ENCODE measurements around the gene SGSH. TPM values are rescaled to one million over a fixed set of nuclear protein-coding genes. Genes with fewer than 3 reads are reported as not detected.
A peak's percentile ranks its signal among the peaks of the same experiment; 100 is the strongest.
"Not testable (repeated sequence)": the region's sequence is repeated elsewhere in the genome, so short reads cannot be mapped to it uniquely, and the experiment has no call there.

The SGSH gene
- polyA plus RNA-seq, 1 experiment = 44.4 TPM

GRCh38 chr17:80201446-80201845, 18.7 kb downstream of the SGSH start:
- no peaks in the 10 kb centered on the region for H3K36me3 ChIP-seq (ENCODE audit: control insufficient read depth, insufficient read depth, low read length)
- no peak overlapping the region for H3K4me3 ChIP-seq (ENCODE audit: low read depth, low read length)
- DNase-seq (ENCODE audit: low read depth) = no peak
- TF ChIP-seq CTCF (IDR thresholded peaks at IDR 0.05; ENCODE audit: insufficient read depth, low read depth, low read length) = no peak
- POLR2A ChIA-PET = no interaction called here
- CTCF ChIA-PET = no interaction called here
- no peaks in the 10 kb centered on the region for H3K27me3 ChIP-seq (ENCODE audit: control insufficient read depth, insufficient read depth, low read length)

- H3K27me3 ChIP-seq (ENCODE audit: control insufficient read depth, insufficient read depth, low read length); H3K4me3 ChIP-seq (ENCODE audit: low read depth, low read length); H3K36me3 ChIP-seq (ENCODE audit: control insufficient read depth, insufficient read depth, low read length); DNase-seq (ENCODE audit: low read depth); CTCF ChIA-PET: not testable (repeated sequence)
- POLR2A ChIA-PET = interaction anchor here (0.7 kb wide), 1 partner anchor 21 kb away, joined by 12 read pairs; the partner anchor contains the start of genes SGSH and SLC26A11
Observed at GRCh38 chr17:80199295-80199694, 20.8 kb downstream of the SGSH start.

- TF ChIP-seq CTCF (IDR thresholded peaks at IDR 0.05; ENCODE audit: insufficient read depth, low read depth, low read length) = no peak
- H3K36me3 ChIP-seq (ENCODE audit: control insufficient read depth, insufficient read depth, low read length) = no peaks in the 10 kb centered on the region
- H3K27me3 ChIP-seq (ENCODE audit: control insufficient read depth, insufficient read depth, low read length) = peaks cover 2% of the 10 kb centered on the region; the same call in 1 of the 2 replicates
- ChIA-PET POLR2A (no interaction called here), CTCF (no interaction called here)
- no peak for DNase-seq (ENCODE audit: low read depth)
- no peak overlapping the region for H3K4me3 ChIP-seq (ENCODE audit: low read depth, low read length)
Observed at GRCh38 chr17:80198144-80198661, 21.9 kb downstream of the SGSH start.

- POLR2A ChIA-PET = no interaction called here
- CTCF ChIA-PET = interaction anchor here (0.6 to 2.9 kb wide), 13 partner anchors 8 to 662 kb away, joined by 3 to 44 read pairs (median 5); partner anchors contain the start of gene GAA
- no peak for TF ChIP-seq CTCF (IDR thresholded peaks at IDR 0.05; ENCODE audit: insufficient read depth, low read depth, low read length)
- H3K36me3 ChIP-seq (ENCODE audit: control insufficient read depth, insufficient read depth, low read length) = no peaks in the 10 kb centered on the region
- peaks cover 4% of the 10 kb centered on the region; the same call in 1 of the 2 replicates for H3K27me3 ChIP-seq (ENCODE audit: control insufficient read depth, insufficient read depth, low read length)
- no peak for DNase-seq (ENCODE audit: low read depth)
- no peak overlapping the region for H3K4me3 ChIP-seq (ENCODE audit: low read depth, low read length)
Observed at GRCh38 chr17:80196652-80197051, 23.5 kb downstream of the SGSH start.

GRCh38 chr17:80195671-80196529, 24.2 kb downstream of the SGSH start:
- no peak overlapping the region for H3K4me3 ChIP-seq (ENCODE audit: low read depth, low read length)
- POLR2A ChIA-PET = no interaction called here
- peak; percentile 92 for TF ChIP-seq CTCF (IDR thresholded peaks at IDR 0.05; ENCODE audit: insufficient read depth, low read depth, low read length)
- no peaks in the 10 kb centered on the region for H3K36me3 ChIP-seq (ENCODE audit: control insufficient read depth, insufficient read depth, low read length)
- DNase-seq (ENCODE audit: low read depth) = no peak
- CTCF ChIA-PET = interaction anchor here (0.6 to 2.9 kb wide), 34 partner anchors 8 to 218 kb away, joined by 3 to 44 read pairs (median 4); partner anchors contain the start of gene GAA
- H3K27me3 ChIP-seq (ENCODE audit: control insufficient read depth, insufficient read depth, low read length) = peaks cover 4% of the 10 kb centered on the region

All from BJ (cell line).